HepG2 (cell line): ENCODE measurements around the gene SCN7A. TPM values are rescaled to one million over a fixed set of nuclear protein-coding genes. Genes with fewer than 3 reads are reported as not detected.

Source experiments
- ATAD3A ChIP-seq: sonication (generic); formaldehyde crosslinking; IDR thresholded peaks from 2 replicates; pipeline ENCODE4 v1.4.0; 2020; ENCODE audit warnings: missing genetic modification reagents
- GLI4 ChIP-seq: sonication (generic); formaldehyde crosslinking; IDR thresholded peaks from 2 replicates; pipeline ENCODE4 v1.5.1; 2020; ENCODE audit warnings: missing genetic modification reagents, mild to moderate bottlenecking, moderate library complexity, borderline replicate concordance
- HMG20A ChIP-seq: IDR thresholded peaks from 2 replicates; pipeline ENCODE4 v1.6.1; 2016; ENCODE audit warnings: borderline replicate concordance
- HNF1B ChIP-seq: sonication (generic); formaldehyde crosslinking; IDR thresholded peaks from 2 replicates; pipeline ENCODE4 v1.5.1; 2020; ENCODE audit warnings: mild to moderate bottlenecking, moderate library complexity, missing genetic modification reagents
- HOXA3 ChIP-seq: sonication (generic); formaldehyde crosslinking; IDR thresholded peaks from 2 replicates; pipeline ENCODE4 v1.5.0; 2020; ENCODE audit warnings: missing genetic modification reagents
- MAFK ChIP-seq, 2 experiments: IDR thresholded peaks in 1 of 2; conservative IDR thresholded peaks in 1 of 2; 2 replicates each; pipeline ENCODE4 v1.6.1; 2011; ENCODE audit warnings: improper control_type of control experiment in 2 of 2, low read length in 2 of 2
- NKX3-1 ChIP-seq: sonication (generic); formaldehyde crosslinking; IDR thresholded peaks from 2 replicates; pipeline ENCODE4 v1.5.0; 2020; ENCODE audit warnings: missing genetic modification reagents
- NR1H2 ChIP-seq: sonication (generic); formaldehyde crosslinking; IDR thresholded peaks from 2 replicates; pipeline ENCODE4 v1.8.1; 2022; ENCODE audit warnings: low read depth, missing genetic modification reagents, borderline replicate concordance
- RNF2 ChIP-seq: fragments of 450-650 bp; conservative IDR thresholded peaks from 2 replicates; pipeline ENCODE4 v1.6.1; 2016; ENCODE audit warnings: low read depth
- SETDB1 ChIP-seq: sonication (generic); formaldehyde crosslinking; IDR thresholded peaks from 2 replicates; pipeline ENCODE4 v1.5.1; 2020; ENCODE audit warnings: missing genetic modification reagents, mild to moderate bottlenecking, borderline replicate concordance
- SNAI1 ChIP-seq: sonication (generic); formaldehyde crosslinking; IDR thresholded peaks from 2 replicates; pipeline ENCODE4 v1.5.0; 2020; ENCODE audit warnings: mild to moderate bottlenecking, missing genetic modification reagents, borderline replicate concordance
- TAF15 ChIP-seq: fragments of 200-400 bp; formaldehyde crosslinking; IDR thresholded peaks from one replicate; pipeline ENCODE4 v1.6.1; 2018; ENCODE audit warnings: mild to moderate bottlenecking, low read depth, low read length; ENCODE audit not compliant: poor library complexity, severe bottlenecking
- TCF7L2 ChIP-seq: IDR thresholded peaks from 2 replicates; pipeline ENCODE4 v1.6.1; 2011; ENCODE audit warnings: mild to moderate bottlenecking, low read depth, low read length, moderate library complexity
- ZNF232 ChIP-seq: sonication (generic); formaldehyde crosslinking; IDR thresholded peaks from 2 replicates; pipeline ENCODE4 v1.4.0; 2020; ENCODE audit warnings: missing genetic modification reagents, borderline replicate concordance
- ZNF430 ChIP-seq: sonication (generic); formaldehyde crosslinking; IDR thresholded peaks from 2 replicates; pipeline ENCODE4 v1.9.0; 2021; ENCODE audit warnings: mild to moderate bottlenecking, missing genetic modification reagents
- ZNF563 ChIP-seq: sonication (generic); formaldehyde crosslinking; IDR thresholded peaks from 2 replicates; pipeline ENCODE4 v1.8.0; 2022; ENCODE audit warnings: mild to moderate bottlenecking, moderate library complexity, missing genetic modification reagents
- ZNF564 ChIP-seq: sonication (generic); formaldehyde crosslinking; IDR thresholded peaks from 2 replicates; pipeline ENCODE4 v1.8.1; 2023; ENCODE audit warnings: mild to moderate bottlenecking, missing genetic modification reagents
- ZNF614 ChIP-seq: IDR thresholded peaks from 2 replicates; pipeline ENCODE4 v1.6.1; 2018; ENCODE audit warnings: missing biosample characterization, missing genetic modification reagents, inconsistent platforms, borderline replicate concordance
- ZNF724P ChIP-seq: sonication (generic); formaldehyde crosslinking; IDR thresholded peaks from 2 replicates; pipeline ENCODE4 v1.8.0; 2022; ENCODE audit warnings: missing genetic modification reagents, borderline replicate concordance
- ZSCAN31 ChIP-seq: sonication (generic); formaldehyde crosslinking; IDR thresholded peaks from 2 replicates; pipeline ENCODE4 v1.5.0; 2020; ENCODE audit warnings: low read depth, mild to moderate bottlenecking, missing genetic modification reagents
- polyA plus RNA-seq, 8 experiments: library from polyadenylated mRNA; depleted of rRNA in 3 of 8; stranded (reverse) in 7 of 8; unstranded in 1 of 8; fragments of >200 nt; fragmentation: Illumina TruSeq in 4 of 8; extraction: Trizol in 4 of 8; gene quantifications; 2 replicates each; pipeline versions ENCODE4 v1.2.1 to v1.2.3, GENCODE V29; 2011 to 2016; ENCODE audit warnings: low read depth in 4 of 8, missing spikeins in 1 of 8, mixed read lengths in 1 of 8; ENCODE audit not compliant: insufficient read depth in 1 of 8
- total RNA-seq, 5 experiments: library from RNA; depleted of rRNA; stranded (reverse); fragments of >200 nt; fragmentation: Illumina TruSeq; extraction: Trizol; gene quantifications; 2 replicates each; pipeline ENCODE4 v1.2.3, GENCODE V29; 2016; ENCODE audit warnings: low read depth in 1 of 5
- TF ChIP-seq, protein P1 (sequence below): sonication (generic); formaldehyde crosslinking; IDR thresholded peaks from 2 replicates; pipeline ENCODE4 v1.8.0; 2022; ENCODE audit warnings: mild to moderate bottlenecking, missing genetic modification reagents, borderline replicate concordance

The SCN7A gene
- total and polyA plus RNA-seq, 2 of the 13 experiments (the other 11 are each of a cell fraction or from before 2014, with no cell fraction given) = 0.01 TPM; not detected in 1

- peak; percentile 44; the same call in 1 of the 2 replicates for TF ChIP-seq ZNF232 (CRISPR knock-in tag)
- TF ChIP-seq TAF15 = no peak
- 0 out of 2 replicates have a peak, but pooled peaks have one; percentile 39 for TF ChIP-seq RNF2
- TF ChIP-seq ZNF430 (CRISPR knock-in tag) = peak; percentile 85; the same call in 1 of the 2 replicates
- TF ChIP-seq ZNF614 = 0 out of 2 replicates have a peak, but pooled peaks have one; percentile 3
- no peak for TF ChIP-seq HOXA3 (CRISPR knock-in tag)
- peak; percentile 66; the same call in 1 of the 2 replicates for TF ChIP-seq ZNF724P (CRISPR knock-in tag)
- TF ChIP-seq ZNF564 (CRISPR knock-in tag) = 0 out of 2 replicates have a peak, but pooled peaks have one; percentile 10
- TF ChIP-seq, protein P1, sequence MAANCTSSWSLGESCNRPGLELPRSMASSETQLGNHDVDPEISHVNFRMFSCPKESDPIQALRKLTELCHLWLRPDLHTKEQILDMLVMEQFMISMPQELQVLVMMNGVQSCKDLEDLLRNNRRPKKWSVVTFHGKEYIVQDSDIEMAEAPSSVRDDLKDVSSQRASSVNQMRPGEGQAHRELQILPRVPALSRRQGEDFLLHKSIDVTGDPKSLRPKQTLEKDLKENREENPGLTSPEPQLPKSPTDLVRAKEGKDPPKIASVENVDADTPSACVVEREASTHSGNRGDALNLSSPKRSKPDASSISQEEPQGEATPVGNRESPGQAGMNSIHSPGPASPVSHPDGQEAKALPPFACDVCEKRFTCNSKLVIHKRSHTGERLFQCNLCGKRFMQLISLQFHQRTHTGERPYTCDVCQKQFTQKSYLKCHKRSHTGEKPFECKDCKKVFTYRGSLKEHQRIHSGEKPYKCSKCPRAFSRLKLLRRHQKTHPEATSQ = no peak
- 0 out of 2 replicates have a peak, but pooled peaks have one; percentile 0 for TF ChIP-seq HNF1B (CRISPR knock-in tag)
- 0 out of 2 replicates have a peak, but pooled peaks have one; percentile 7 for TF ChIP-seq NKX3-1
- TF ChIP-seq SETDB1 (CRISPR knock-in tag) = peak; percentile 72; the same call in 1 of the 2 replicates
- TF ChIP-seq NR1H2 (CRISPR knock-in tag) = no peak
- TF ChIP-seq ZSCAN31 (CRISPR knock-in tag) = peak; percentile 43; the same call in 1 of the 2 replicates
- TF ChIP-seq ZNF563 (CRISPR knock-in tag) = peak; percentile 69; the same call in 1 of the 2 replicates
- no peak for TF ChIP-seq HMG20A (CRISPR knock-in tag)
- TF ChIP-seq MAFK (conservative IDR thresholded peaks at IDR 0.05 in 1 of 2, IDR thresholded peaks at IDR 0.05 in 1 of 2; ENCODE audit: low read length in 2 of 2) = peak in 1 of 2 experiments; percentile 14; a peak in 1 of 4 replicates
- TF ChIP-seq ATAD3A = no peak
- TF ChIP-seq SNAI1 (CRISPR knock-in tag) = 0 out of 2 replicates have a peak, but pooled peaks have one; percentile 96
- TF ChIP-seq GLI4 (CRISPR knock-in tag) = peak; percentile 90; the same call in 1 of the 2 replicates
- TF ChIP-seq TCF7L2 = no peak
Measured at GRCh38 chr2:166375195-166375735, 118.8 kb downstream of the SCN7A start (continued).
